AG04450 (cell line): ENCODE measurements around the gene DAGLA. TPM values are rescaled to one million over a fixed set of nuclear protein-coding genes. Genes with fewer than 3 reads are reported as not detected.

Experiments used
- CTCF ChIA-PET: fragments of 300-600, 350-600 bp; formaldehyde crosslinking; extraction: SDS; loops from one replicate; lab custom pipeline; 2022; ENCODE audit warnings: antibody characterized with exemption, inconsistent platforms; lab: Charles Lee
- POLR2A ChIA-PET: fragments of 350-600 bp; formaldehyde crosslinking; extraction: SDS; loops from one replicate; lab custom pipeline; 2021; ENCODE audit warnings: antibody characterized with exemption, inconsistent platforms; lab: Yijun Ruan, JAX
- DNase-seq: peaks from one replicate; pipeline ENCODE4 v3.0.0-alpha.2; 2011; ENCODE audit warnings: low read depth, low spot score
- H3K27ac ChIP-seq: one replicate; pipeline ENCODE4 v1.5.1; 2012; ENCODE audit warnings: low read depth, low read length, control low read depth
- H3K27me3 ChIP-seq: one replicate; pipeline ENCODE4 v1.6.0; 2012; ENCODE audit warnings: low read length; ENCODE audit not compliant: control insufficient read depth, insufficient read depth
- H3K4me3 ChIP-seq: 2 replicates; pipeline ENCODE4 v1.5.1; 2011; ENCODE audit warnings: mild to moderate bottlenecking, low read depth, low read length, control low read depth
- H3K9me3 ChIP-seq: 2 replicates; pipeline ENCODE4 v1.5.1; 2012; ENCODE audit warnings: low read length; ENCODE audit not compliant: control insufficient read depth, insufficient read depth
- polyA plus RNA-seq: library from polyadenylated mRNA; depleted of rRNA; stranded (reverse); fragments of >200 nt; gene quantifications from 2 replicates; pipeline ENCODE4 v1.2.3, GENCODE V29; 2011
- TF ChIP-seq, protein P1 (sequence below): IDR thresholded peaks from 2 replicates; pipeline ENCODE4 v1.5.1; 2011; ENCODE audit warnings: low read depth, low read length, control low read depth, inconsistent platforms

Gene DAGLA
- polyA plus RNA-seq, 1 experiment: 1.1 TPM

DNA sequence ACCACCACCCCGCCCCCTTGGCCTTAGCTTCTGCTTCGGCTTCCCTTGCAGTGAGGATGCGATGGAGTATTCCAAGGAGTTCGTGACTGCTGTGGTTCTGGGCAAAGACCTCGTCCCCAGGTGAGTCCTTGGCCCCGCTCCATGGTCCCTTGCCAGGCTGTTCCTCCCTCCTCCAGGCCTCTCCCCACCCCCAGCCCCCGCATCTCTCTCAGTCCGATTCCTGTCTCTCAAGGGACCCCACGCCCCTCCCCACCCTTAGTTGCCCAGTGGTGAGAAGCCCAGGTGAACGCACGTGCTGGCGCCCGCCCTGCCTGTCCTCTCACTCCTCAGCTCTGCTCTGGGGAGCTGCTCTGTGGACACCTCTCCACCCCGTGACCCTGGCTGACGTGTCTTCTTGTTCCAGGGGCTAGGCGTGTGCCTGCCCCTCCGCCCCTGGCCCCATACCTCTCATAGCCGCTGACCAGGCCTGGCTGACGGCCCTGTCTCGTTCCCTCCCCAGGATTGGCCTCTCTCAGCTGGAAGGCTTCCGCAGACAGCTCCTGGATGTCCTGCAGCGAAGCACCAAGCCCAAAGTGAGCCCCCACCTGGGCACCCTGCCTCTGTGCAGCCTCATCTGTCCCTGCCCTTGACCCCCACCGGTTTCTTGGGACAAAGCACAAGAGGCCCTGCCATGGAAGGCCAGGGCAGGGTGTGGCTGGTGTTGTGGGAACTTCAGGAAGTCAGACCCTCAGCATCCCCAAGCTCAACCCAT is 57.6 kb downstream of the DAGLA start:
- CTCF ChIA-PET: interaction anchor here (2.1 kb wide), 1 partner anchor 9 kb away, joined by 9 read pairs; no protein-coding TSS in a partner anchor
- H3K27ac ChIP-seq: no peak overlapping the region
- no peaks in the 10 kb centered on the region for H3K9me3 ChIP-seq
- POLR2A ChIA-PET: no interaction called here
- DNase-seq: no peak
- H3K27me3 ChIP-seq: no peaks in the 10 kb centered on the region
- H3K4me3 ChIP-seq: no peak overlapping the region
- TF ChIP-seq, protein P1, sequence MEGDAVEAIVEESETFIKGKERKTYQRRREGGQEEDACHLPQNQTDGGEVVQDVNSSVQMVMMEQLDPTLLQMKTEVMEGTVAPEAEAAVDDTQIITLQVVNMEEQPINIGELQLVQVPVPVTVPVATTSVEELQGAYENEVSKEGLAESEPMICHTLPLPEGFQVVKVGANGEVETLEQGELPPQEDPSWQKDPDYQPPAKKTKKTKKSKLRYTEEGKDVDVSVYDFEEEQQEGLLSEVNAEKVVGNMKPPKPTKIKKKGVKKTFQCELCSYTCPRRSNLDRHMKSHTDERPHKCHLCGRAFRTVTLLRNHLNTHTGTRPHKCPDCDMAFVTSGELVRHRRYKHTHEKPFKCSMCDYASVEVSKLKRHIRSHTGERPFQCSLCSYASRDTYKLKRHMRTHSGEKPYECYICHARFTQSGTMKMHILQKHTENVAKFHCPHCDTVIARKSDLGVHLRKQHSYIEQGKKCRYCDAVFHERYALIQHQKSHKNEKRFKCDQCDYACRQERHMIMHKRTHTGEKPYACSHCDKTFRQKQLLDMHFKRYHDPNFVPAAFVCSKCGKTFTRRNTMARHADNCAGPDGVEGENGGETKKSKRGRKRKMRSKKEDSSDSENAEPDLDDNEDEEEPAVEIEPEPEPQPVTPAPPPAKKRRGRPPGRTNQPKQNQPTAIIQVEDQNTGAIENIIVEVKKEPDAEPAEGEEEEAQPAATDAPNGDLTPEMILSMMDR: no peak

DNA sequence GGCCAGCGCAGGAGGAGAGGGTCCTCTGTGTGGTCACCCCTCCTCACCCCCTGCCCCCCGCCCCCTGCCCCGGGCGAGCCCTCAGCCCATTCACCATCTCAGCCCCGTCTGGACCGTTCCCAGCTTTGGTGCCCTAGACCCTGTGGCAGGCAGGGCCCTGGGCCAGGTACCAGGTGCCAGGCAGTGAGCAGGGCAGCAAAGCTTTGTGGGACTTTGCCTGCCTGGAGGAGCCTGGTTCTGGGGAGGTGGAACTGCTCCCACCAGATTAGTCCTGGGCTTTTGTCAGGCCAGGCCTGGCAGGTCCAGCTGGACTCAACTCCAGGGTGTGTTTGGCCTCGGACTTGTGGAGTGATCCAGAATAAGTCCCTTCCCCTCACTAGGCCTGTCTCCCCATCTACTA is 58.6 kb downstream of the DAGLA start:
- Histone ChIP-seq H3K9me3 (no peaks in the 10 kb centered on the region; the same call in 1 of the 2 replicates), H3K27me3 (no peaks in the 10 kb centered on the region), H3K27ac (no peak overlapping the region), H3K4me3 (no peak overlapping the region)
- no peak for DNase-seq
- POLR2A ChIA-PET: no interaction called here
- TF ChIP-seq, protein P1: no peak
- CTCF ChIA-PET: no interaction called here

DNA sequence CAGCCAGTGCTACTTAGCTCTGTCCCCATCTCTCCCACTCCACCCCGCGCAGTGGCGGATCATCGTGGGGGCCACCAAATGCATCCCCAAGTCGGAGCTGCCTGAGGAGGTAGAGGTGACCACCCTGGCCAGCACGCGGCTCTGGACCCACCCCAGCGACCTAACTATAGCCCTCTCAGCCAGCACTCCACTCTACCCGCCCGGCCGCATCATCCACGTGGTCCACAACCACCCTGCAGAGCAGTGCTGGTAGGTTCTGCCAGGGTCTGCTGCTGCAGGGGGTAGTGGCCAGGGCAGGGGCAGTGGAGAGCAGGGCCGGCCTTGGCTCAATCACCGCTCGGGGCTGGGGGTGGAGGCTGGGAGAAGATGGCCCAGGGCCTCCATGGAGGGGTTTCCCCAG is 59.2 kb downstream of the DAGLA start:
- CTCF ChIA-PET: no interaction called here
- POLR2A ChIA-PET: no interaction called here
- no peaks in the 10 kb centered on the region; the same call in 1 of the 2 replicates for H3K9me3 ChIP-seq
- TF ChIP-seq, protein P1: no peak
- no peak overlapping the region for H3K4me3 ChIP-seq
- DNase-seq: no peak
- H3K27me3 ChIP-seq: no peaks in the 10 kb centered on the region
- no peak overlapping the region for H3K27ac ChIP-seq

DNA sequence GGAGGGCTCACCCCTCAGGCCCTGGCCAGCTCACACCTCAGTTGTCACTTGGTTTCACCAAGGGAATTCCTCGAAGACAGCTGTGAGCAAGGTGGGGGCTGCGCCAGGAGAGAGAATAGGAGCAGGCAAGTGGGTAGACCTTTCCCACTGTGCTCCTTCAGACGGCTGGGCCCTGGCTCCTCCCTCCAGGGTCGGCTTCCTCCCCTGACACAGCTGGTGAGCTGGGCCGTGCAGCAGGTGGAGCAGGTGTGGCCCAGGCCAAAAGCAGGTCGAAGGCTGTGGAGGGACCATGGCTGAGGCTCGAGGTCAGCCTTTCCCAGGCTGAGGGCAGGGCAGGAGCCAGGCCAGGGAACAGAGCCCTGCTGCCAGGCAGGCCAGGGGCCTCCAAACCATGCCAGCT is 59.8 kb downstream of the DAGLA start:
- ChIA-PET POLR2A (no interaction called here), CTCF (no interaction called here)
- TF ChIP-seq, protein P1: no peak
- Histone ChIP-seq H3K27me3 (no peaks in the 10 kb centered on the region), H3K4me3 (no peak overlapping the region), H3K27ac (no peak overlapping the region), H3K9me3 (no peaks in the 10 kb centered on the region; the same call in 1 of the 2 replicates)
- no peak for DNase-seq

DNA sequence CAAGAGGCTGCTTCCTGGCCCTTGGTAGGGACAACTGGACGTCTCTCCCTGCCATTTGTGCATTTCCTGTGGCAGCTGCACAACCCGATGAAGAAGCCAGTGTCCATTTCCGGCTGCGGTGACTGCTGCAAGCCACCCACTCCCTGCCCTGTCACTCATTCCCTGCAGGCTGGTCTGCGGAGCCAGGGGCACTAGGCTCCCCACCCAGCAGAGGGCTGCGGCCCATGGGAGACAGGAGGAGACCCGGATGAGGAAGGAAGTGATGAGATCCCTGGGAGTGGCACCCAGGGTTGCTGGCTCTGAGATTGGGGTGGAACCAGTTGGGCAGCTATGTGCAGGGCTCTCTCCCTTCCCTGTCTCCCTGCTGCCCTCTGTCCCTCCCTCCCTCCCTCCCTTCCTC is 62.2 kb downstream of the DAGLA start:
- TF ChIP-seq, protein P1: no peak
- Histone ChIP-seq H3K27me3 (no peaks in the 10 kb centered on the region), H3K4me3 (no peak overlapping the region), H3K27ac (no peak overlapping the region), H3K9me3 (no peaks in the 10 kb centered on the region; the same call in 1 of the 2 replicates)
- POLR2A ChIA-PET: no interaction called here
- DNase-seq: no peak
- CTCF ChIA-PET: interaction anchor here (1.2 kb wide), 1 partner anchor 9 kb away, joined by 3 read pairs; no protein-coding TSS in a partner anchor
